Inferior parietal cortex (tissue), 1 donor: Measurements from ENCODE around the gene SLC25A13.
"Not testable (repeated sequence)": the region's sequence is repeated elsewhere in the genome, so short reads cannot be mapped to it uniquely, and the experiment has no call there.

Experiments used
- DNase-seq: peaks from one replicate; pipeline ENCODE4 v3.0.0-alpha.2; 2016; ENCODE audit errors: extremely low spot score

The SLC25A13 gene, protein sequence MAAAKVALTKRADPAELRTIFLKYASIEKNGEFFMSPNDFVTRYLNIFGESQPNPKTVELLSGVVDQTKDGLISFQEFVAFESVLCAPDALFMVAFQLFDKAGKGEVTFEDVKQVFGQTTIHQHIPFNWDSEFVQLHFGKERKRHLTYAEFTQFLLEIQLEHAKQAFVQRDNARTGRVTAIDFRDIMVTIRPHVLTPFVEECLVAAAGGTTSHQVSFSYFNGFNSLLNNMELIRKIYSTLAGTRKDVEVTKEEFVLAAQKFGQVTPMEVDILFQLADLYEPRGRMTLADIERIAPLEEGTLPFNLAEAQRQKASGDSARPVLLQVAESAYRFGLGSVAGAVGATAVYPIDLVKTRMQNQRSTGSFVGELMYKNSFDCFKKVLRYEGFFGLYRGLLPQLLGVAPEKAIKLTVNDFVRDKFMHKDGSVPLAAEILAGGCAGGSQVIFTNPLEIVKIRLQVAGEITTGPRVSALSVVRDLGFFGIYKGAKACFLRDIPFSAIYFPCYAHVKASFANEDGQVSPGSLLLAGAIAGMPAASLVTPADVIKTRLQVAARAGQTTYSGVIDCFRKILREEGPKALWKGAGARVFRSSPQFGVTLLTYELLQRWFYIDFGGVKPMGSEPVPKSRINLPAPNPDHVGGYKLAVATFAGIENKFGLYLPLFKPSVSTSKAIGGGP

DNA sequence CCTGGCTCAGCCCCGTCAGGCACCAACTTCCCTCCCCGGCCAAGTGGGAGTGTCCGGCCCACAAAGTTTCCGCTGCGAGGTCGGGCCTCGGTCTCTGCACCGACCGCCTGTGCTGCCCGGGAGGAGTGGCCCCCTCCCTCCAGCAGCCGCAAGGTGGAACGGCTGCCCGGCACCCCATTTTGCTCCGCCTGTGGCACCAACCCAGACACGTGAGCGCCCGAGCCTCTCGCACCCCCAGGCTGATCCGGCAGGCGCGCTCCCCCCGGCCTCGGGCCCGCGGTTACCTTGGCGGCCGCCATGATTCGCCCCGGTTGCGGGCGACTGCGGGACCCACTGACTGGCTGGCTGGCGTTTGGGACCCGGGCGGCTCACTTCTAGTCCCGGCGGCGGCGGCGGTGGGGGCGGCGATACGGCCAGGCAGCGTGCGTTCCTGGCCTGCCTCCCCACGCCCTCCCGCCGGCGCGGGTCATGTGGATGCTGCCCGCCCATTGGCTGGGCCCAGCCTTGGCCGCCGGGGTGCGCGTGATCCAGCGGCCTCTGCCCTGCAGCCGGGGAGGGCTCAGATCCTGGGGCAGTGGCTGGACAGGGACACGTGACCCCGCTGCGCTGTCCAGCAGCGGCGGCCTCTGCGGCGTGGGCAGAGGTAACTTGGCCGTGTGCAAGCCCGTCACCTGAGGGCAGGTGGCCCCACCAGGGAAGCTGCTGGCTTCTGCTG lies at the start of gene SLC25A13:
Gene SLC25A13 (minus strand): TSS at position 441 of the 715 bp plus-strand sequence. CDS start 142 bp downstream, at position 299.
- DNase-seq: peak; percentile 87

- DNase-seq: not testable (repeated sequence)
Measured at GRCh38 chr7:96365916-96366315, 44.0 kb upstream of the SLC25A13 start.

GRCh38 chr7:96361116-96361857 lies 39.4 kb upstream of the SLC25A13 start:
- no peak for DNase-seq

- no peak for DNase-seq
Measured at GRCh38 chr7:96359876-96360275, 38.0 kb upstream of the SLC25A13 start.

DNA sequence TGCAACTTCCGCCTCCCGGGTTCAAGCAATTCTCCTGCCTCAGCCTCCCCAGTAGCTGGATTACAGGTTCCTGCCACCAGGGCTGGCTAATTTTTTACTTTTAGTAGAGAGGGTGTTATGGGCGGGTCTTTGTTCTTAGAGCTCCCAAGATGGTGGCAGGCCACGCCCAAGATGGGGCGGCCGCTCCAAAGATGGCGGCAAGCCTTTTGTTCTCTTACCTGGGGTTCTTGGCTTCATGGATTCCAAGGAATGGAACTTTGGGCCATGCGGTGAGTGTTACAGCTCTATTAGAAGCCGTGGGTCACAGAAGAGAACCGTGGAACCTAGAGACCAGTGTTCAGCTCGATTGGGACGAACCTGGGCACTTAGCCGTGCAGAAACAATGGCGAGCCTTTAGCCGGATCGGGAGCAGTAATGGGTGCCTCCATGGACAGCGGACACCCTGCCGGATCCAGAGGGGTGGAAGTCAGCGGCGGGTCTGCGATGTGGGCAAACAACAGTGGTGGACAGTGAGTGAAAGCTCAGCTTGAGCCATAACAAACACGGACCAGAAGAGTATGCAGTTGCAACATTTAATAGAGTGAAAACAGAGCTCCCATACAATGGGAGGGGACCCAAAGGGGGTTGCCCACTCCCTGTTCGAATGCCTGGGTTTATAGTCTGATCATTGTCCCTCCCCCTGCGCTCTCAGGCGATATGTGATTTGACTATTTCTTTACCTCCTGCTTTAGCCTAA lies 36.5 kb upstream of the SLC25A13 start:
- not testable (repeated sequence) for DNase-seq

DNA sequence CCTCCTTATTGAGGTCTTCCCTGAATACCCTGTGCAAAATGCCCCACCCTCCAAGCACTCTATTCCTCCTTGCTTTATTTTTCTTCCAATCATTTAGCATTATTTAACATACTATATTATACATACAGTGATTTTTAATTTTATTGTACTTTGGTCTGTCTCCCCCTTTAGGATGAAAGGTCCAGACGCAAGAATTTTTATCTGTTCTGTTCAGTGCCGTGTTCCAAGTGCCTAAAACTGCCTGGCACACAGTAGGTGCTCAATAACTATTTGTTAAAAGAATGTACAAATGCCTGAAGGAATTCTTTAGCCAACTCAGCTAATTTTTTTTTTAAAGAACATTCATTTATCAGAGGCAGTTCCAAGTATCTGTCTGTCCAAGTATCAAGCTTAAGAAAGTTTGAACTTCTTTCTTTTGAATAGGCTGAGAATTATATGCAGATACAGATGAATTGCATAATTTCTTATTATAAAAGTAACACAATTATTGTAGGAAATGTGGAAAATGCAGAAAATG lies 34.1 kb upstream of the SLC25A13 start:
- DNase-seq: no peak

- no peak for DNase-seq
Measured at GRCh38 chr7:96354881-96355280, 33.0 kb upstream of the SLC25A13 start.

GRCh38 chr7:96349572-96349971 lies 27.7 kb upstream of the SLC25A13 start:
- no peak for DNase-seq

GRCh38 chr7:96347471-96347870 lies 25.6 kb upstream of the SLC25A13 start:
- no peak for DNase-seq

DNA sequence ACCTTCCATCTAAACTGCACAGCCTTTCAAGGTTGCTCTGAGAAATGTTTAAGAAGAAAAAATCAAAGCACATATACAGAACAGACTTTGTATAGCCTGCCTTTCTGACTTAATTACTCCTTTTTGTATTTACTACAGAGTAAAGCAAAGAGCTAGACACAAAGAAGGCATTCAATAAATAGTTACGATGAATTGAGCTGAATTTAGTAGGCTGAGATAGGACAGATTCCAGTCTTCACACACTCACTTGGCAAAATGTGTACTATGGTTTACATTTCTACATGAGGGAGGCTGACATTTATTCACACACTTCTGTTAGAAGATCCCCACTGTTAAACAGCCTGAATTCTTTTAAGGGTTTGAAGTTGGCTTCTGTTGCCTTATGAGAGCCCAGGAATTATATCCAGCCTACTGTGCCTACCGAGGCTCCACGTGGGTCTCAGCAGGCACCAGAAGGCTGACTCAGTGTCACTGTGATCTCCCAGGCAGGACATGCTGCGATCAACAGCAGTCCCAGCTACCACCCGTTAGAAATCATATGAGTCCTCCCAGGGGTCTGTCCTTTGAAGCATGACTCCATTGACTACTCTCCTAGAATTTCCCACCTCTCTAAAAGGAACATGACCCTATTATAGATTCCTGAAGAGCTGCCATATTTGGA lies 24.5 kb upstream of the SLC25A13 start:
- DNase-seq: no peak

GRCh38 chr7:96344236-96344635 lies 22.3 kb upstream of the SLC25A13 start:
- DNase-seq: no peak

GRCh38 chr7:96342049-96342448 lies 20.2 kb upstream of the SLC25A13 start:
- DNase-seq: no peak

GRCh38 chr7:96337519-96337918 lies 15.6 kb upstream of the SLC25A13 start:
- no peak for DNase-seq

GRCh38 chr7:96332325-96332724 lies 10.4 kb upstream of the SLC25A13 start:
- no peak for DNase-seq

DNA sequence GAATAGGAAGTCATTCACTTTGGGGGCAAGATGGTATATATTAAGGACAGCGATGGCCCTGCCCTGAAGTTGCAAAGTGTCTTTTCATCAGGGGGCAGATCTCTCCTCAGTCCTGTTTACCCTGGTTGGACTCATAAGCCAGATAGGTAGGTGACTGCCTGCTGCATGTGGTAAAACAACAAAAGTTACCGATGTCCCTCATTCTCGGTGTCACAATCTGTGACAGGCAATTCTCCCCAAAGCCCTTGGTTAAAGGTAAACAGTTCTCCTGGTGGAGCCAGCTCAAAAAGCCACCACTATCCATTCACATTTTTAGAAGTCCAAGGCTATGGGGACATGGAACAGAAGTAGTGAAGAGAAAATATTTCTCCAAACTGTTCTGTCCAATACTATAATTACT lies 9.9 kb upstream of the SLC25A13 start:
- DNase-seq: no peak

DNA sequence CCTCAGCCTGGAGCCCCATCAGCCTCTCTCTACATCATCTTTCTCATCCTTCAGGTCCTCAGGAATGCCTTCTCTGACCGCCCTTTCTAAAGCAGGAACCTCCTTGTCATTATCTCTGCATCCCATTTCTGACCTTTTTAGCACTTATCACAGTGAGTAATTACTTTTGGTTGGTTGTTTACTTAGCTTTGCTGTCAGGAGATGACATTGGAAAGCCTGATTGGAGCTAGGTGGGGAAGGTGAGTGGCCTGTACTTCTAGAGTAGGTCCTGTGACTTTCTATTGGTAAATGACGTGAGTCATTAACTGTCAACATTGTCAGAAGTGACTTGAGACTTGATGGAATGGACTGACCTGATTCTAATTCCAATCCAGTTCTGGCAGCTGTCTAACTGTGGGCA lies 9.3 kb upstream of the SLC25A13 start:
- no peak for DNase-seq

GRCh38 chr7:96330193-96330592 lies 8.3 kb upstream of the SLC25A13 start:
- DNase-seq: no peak

- no peak for DNase-seq
Measured at GRCh38 chr7:96329241-96329640, 7.3 kb upstream of the SLC25A13 start.

- no peak for DNase-seq
Measured at GRCh38 chr7:96328016-96328415, 6.1 kb upstream of the SLC25A13 start.

DNA sequence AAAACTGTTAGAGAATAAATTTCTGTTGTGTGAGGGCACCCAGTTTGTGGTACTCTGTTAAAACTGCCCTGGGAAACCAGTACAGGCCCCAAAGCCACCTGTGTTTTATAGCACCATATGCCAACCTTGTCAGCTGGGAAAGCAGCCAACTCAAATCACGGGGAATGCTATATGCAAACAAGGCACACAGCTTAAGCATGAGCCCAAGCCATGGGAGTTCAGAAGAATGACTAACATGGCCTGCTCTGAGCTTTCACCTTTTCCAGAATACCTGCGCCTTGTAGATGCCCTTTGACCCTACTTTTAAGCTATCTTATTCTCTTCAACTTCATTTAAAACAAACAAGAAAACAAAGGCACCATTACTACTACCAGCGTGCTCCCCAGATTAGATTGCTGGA lies 5.5 kb upstream of the SLC25A13 start:
- DNase-seq: no peak
